Ishikawa (cell line): ENCODE results near the gene SLC22A17.

Experiments used
- CEBPB ChIP-seq: IDR thresholded peaks from 2 replicates; pipeline ENCODE4 v1.6.1; 2012
- CREB1 ChIP-seq: IDR thresholded peaks from 2 replicates; pipeline ENCODE4 v1.6.1; 2012; ENCODE audit warnings: low read depth
- EGR1 ChIP-seq: IDR thresholded peaks from 2 replicates; pipeline ENCODE4 v1.6.1; 2012
- EP300 ChIP-seq: IDR thresholded peaks from 2 replicates; pipeline ENCODE4 v1.6.1; 2012; ENCODE audit warnings: borderline replicate concordance
- FOXM1 ChIP-seq: IDR thresholded peaks from 2 replicates; pipeline ENCODE4 v1.6.1; 2012; ENCODE audit warnings: low read depth, borderline replicate concordance
- NFIC ChIP-seq: IDR thresholded peaks from 2 replicates; pipeline ENCODE4 v1.6.1; 2012
- RAD21 ChIP-seq: IDR thresholded peaks from 2 replicates; pipeline ENCODE4 v1.6.1; 2012; ENCODE audit warnings: low read depth
- TAF1 ChIP-seq: IDR thresholded peaks from 2 replicates; pipeline ENCODE4 v1.6.1; 2012; ENCODE audit warnings: low read depth, mild to moderate bottlenecking
- TCF12 ChIP-seq: IDR thresholded peaks from 2 replicates; pipeline ENCODE4 v1.6.1; 2012; ENCODE audit warnings: low read depth
- TEAD4 ChIP-seq: IDR thresholded peaks from 2 replicates; pipeline ENCODE4 v1.6.1; 2012
- YY1 ChIP-seq: IDR thresholded peaks from 2 replicates; pipeline ENCODE4 v1.6.1; 2012; ENCODE audit warnings: low read depth
- ZBTB7A ChIP-seq: IDR thresholded peaks from 2 replicates; pipeline ENCODE4 v1.6.1; 2012; ENCODE audit warnings: low read depth
- TF ChIP-seq, protein P1 (sequence below): IDR thresholded peaks from 2 replicates; pipeline ENCODE4 v1.6.1; 2012; ENCODE audit warnings: low read depth, mild to moderate bottlenecking
- TF ChIP-seq, protein P2 (sequence below): IDR thresholded peaks from 2 replicates; pipeline ENCODE4 v1.6.1; 2012
- TF ChIP-seq, protein P3 (sequence below): IDR thresholded peaks from 2 replicates; pipeline ENCODE4 v1.6.1; 2012

The SLC22A17 gene

DNA sequence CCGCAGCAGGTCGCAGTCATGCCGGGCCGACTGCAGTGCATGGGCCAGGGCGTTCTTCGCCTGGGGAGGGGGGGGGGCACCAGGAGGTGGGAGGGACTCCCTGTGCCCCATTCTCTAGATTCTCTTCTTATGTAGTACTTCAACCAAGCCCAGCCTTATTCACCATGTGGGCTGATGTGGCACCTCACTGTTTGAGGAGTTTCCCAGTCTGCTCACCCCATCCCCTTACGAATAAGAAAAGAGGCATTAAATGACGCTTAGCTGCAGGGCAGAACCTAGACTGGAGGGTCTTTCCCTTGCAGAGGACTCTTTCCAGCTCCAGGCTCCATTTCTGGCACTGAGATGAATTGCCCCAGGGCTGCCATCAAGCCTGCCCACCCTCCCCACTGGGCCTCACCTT is 36.3 kb upstream of the SLC22A17 start:
- TF ChIP-seq RAD21 (no peak), YY1 (no peak), EP300 (no peak), CREB1 (no peak), TAF1 (no peak)
- TF ChIP-seq, protein P1, sequence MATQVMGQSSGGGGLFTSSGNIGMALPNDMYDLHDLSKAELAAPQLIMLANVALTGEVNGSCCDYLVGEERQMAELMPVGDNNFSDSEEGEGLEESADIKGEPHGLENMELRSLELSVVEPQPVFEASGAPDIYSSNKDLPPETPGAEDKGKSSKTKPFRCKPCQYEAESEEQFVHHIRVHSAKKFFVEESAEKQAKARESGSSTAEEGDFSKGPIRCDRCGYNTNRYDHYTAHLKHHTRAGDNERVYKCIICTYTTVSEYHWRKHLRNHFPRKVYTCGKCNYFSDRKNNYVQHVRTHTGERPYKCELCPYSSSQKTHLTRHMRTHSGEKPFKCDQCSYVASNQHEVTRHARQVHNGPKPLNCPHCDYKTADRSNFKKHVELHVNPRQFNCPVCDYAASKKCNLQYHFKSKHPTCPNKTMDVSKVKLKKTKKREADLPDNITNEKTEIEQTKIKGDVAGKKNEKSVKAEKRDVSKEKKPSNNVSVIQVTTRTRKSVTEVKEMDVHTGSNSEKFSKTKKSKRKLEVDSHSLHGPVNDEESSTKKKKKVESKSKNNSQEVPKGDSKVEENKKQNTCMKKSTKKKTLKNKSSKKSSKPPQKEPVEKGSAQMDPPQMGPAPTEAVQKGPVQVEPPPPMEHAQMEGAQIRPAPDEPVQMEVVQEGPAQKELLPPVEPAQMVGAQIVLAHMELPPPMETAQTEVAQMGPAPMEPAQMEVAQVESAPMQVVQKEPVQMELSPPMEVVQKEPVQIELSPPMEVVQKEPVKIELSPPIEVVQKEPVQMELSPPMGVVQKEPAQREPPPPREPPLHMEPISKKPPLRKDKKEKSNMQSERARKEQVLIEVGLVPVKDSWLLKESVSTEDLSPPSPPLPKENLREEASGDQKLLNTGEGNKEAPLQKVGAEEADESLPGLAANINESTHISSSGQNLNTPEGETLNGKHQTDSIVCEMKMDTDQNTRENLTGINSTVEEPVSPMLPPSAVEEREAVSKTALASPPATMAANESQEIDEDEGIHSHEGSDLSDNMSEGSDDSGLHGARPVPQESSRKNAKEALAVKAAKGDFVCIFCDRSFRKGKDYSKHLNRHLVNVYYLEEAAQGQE: no peak

DNA sequence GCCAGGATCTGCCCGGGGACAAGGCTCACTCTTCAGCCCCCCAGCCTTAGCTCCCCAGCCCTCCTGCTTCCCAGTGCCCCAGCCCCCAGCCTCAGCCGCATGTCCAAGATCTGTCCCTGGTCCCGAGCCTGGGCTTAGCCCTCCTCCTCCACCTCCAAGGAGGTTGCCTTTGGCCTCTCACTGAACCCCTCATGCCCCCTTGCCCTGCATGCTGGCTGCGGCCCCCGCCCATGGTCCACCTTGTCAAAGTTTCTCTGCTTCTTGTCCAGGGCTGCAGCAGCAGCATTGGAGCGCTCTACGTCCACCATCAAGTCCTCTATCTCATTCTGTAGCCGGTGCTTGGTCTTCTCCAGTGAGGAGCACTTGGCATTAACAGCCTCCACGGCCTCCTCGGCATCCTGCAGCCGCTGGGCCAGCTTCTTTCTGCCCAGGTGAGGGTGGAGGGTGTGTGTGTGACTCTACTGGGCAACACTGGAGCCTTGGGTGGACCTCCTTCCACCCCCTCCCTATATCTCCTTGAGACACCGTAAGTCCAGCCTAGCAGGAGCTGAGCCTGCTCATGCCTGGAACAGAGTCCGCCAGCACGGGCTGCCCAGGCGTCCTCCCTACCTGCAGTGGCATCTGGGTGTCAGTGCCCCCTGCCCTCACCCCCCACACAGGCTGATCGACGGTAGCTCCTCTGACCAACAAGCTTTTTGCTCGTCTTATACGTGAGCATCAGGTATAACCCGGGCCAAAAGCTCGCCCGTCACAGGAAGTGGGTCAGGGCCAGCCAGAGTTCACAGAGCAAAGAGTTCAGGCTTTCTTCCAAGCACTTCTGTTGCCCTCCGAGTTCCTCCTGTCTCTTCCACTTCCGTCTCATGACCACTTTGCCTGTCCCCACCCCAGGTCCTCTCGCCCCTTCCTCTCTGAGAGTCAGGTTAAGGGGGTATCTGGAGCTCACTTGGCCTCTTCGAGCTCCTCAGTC is 35.5 kb upstream of the SLC22A17 start:
- TF ChIP-seq, protein P2, sequence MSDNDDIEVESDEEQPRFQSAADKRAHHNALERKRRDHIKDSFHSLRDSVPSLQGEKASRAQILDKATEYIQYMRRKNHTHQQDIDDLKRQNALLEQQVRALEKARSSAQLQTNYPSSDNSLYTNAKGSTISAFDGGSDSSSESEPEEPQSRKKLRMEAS: no peak
- no peak for TF ChIP-seq TCF12
- TF ChIP-seq NFIC: no peak
- TF ChIP-seq CEBPB: no peak
- TF ChIP-seq YY1: no peak
- TF ChIP-seq, protein P3, sequence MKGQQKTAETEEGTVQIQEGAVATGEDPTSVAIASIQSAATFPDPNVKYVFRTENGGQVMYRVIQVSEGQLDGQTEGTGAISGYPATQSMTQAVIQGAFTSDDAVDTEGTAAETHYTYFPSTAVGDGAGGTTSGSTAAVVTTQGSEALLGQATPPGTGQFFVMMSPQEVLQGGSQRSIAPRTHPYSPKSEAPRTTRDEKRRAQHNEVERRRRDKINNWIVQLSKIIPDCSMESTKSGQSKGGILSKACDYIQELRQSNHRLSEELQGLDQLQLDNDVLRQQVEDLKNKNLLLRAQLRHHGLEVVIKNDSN: no peak
- TF ChIP-seq ZBTB7A: no peak

DNA sequence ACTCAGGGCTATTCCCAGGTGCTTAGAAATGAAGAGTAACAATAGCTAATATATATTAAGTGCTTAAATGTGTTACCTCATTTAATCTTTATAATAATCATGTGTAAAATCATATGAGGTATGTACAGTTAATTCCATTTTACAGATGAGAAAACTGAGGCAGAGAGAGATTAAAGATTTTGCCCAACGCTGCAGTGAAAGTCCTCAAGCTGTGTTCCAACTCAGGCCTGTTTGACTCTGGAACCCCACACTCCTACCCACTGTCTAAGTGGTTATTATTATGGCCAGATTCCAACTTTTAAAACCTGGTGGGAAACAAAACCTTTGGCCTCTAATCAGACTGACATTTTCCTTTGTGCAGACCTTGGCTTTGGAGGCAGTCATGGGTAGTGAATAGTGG is 34.3 kb upstream of the SLC22A17 start:
- TF ChIP-seq EP300 (no peak), CREB1 (no peak), TEAD4 (no peak), RAD21 (no peak), CEBPB (no peak), EGR1 (no peak), TAF1 (no peak), NFIC (no peak), FOXM1 (no peak)
- TF ChIP-seq, protein P3: no peak
- TF ChIP-seq, protein P2: no peak
- TF ChIP-seq, protein P1: no peak

DNA sequence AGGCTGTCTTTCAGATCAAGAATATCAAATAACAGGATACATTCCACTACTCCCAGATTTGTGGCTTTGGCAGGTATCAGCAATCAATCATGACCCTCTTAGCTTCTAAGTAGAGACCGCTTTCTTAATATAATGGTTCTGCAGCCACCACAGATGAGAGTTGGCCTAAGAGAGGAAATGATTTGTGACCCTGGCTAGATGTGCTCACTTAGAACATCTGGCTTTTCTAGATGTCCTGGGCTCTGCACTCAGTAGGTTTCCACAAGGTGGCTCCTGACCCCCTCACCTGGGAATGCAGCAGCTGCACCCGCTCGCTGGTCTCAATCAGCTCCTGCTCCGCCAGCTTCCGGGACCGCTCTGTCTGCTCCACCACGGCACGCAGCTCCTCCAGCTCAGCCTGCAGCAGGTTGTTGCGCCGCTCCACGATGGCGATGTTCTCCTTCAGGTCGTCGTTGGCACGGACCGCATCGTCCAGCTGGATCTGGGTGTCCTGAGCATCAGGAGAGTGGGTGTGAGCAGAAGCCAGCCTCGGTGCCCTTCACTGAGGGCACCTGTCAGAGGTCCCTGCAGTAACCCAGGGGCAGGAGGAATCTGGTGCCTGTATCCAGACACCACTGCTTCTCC is 33.1 kb upstream of the SLC22A17 start:
- TF ChIP-seq EP300 (no peak), TEAD4 (no peak), EGR1 (no peak), NFIC (no peak), TAF1 (no peak), RAD21 (no peak)
- TF ChIP-seq, protein P2: no peak
- TF ChIP-seq, protein P3: no peak

DNA sequence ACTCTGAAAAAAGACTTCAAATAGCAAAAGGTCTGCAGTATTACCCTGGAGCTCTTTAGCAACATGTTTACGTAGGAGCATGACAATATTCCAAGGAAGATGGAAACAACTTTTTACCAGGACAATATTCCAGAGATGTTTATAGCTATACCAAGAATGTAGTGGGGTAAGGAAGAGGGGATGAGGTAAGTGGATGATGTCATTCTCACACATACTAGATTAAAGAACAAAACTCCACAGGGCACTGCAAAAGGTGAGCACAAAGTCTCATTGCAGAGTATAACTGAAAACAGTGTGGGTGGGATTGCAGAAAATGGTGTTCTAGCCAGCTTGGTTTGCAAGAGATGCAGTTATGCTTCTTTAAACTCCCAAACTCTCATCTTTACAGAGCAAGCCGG is 32.6 kb upstream of the SLC22A17 start:
- TF ChIP-seq CREB1 (no peak), TEAD4 (no peak), TAF1 (no peak), NFIC (no peak), CEBPB (no peak), TCF12 (no peak), YY1 (no peak), RAD21 (no peak), EGR1 (no peak), EP300 (no peak), ZBTB7A (no peak)
- TF ChIP-seq, protein P2: no peak
- TF ChIP-seq, protein P1: no peak
- TF ChIP-seq, protein P3: no peak
